HG03457 (cell line): Measurements from ENCODE around the gene GCNT4.

Source experiments
- ATAC-seq: cut with Tn5 transposase; IDR thresholded peaks from one replicate; pipeline ENCODE4 v1.9.1; 2021; ENCODE audit warnings: moderate number of reproducible peaks; ENCODE audit not compliant: unreplicated experiment

GCNT4 gene

GRCh38 chr5:75053054-75053303 lies 621 bp upstream of the GCNT4 start:
- ATAC-seq = no peak

GRCh38 chr5:75051217-75051751 lies 1.1 kb downstream of the GCNT4 start:
- ATAC-seq = no peak

- no peak for ATAC-seq
Measured at GRCh38 chr5:75050415-75050814, 1.9 kb downstream of the GCNT4 start.

GRCh38 chr5:75049456-75050351 lies 2.7 kb downstream of the GCNT4 start:
- no peak for ATAC-seq

- ATAC-seq = no peak
Measured at GRCh38 chr5:75048457-75048953, 3.9 kb downstream of the GCNT4 start.

GRCh38 chr5:75047356-75047755 lies 5.0 kb downstream of the GCNT4 start:
- ATAC-seq = no peak

- ATAC-seq = no peak
Measured at GRCh38 chr5:75046366-75047142, 5.8 kb downstream of the GCNT4 start.

- no peak for ATAC-seq
Measured at GRCh38 chr5:75045071-75045470, 7.3 kb downstream of the GCNT4 start.

- no peak for ATAC-seq
Measured at GRCh38 chr5:75044406-75044805, 8.0 kb downstream of the GCNT4 start.

- ATAC-seq = no peak
Measured at GRCh38 chr5:75043633-75044264, 8.6 kb downstream of the GCNT4 start.

GRCh38 chr5:75042522-75042921 lies 9.8 kb downstream of the GCNT4 start:
- ATAC-seq = no peak

GRCh38 chr5:75040973-75041372 lies 11.4 kb downstream of the GCNT4 start:
- ATAC-seq = no peak

GRCh38 chr5:75037106-75037505 lies 15.3 kb downstream of the GCNT4 start:
- ATAC-seq = no peak

GRCh38 chr5:75034137-75034739 lies 18.1 kb downstream of the GCNT4 start:
- no peak for ATAC-seq

GRCh38 chr5:75031366-75031765 lies 21.0 kb downstream of the GCNT4 start:
- ATAC-seq = no peak

- no peak for ATAC-seq
Measured at GRCh38 chr5:75028090-75028489, 24.3 kb downstream of the GCNT4 start.

GRCh38 chr5:75023368-75024159 lies 28.8 kb downstream of the GCNT4 start:
- no peak for ATAC-seq

GRCh38 chr5:75021800-75022199 lies 30.6 kb downstream of the GCNT4 start:
- no peak for ATAC-seq

- ATAC-seq = no peak
Measured at GRCh38 chr5:75021219-75021618, 31.1 kb downstream of the GCNT4 start.

GRCh38 chr5:75020016-75020656 lies 32.2 kb downstream of the GCNT4 start:
- no peak for ATAC-seq
